Measurements from ENCODE around the gene PHLDB3. TPM values are rescaled to one million over a fixed set of nuclear protein-coding genes. Genes with fewer than 3 reads are reported as not detected.
A peak's percentile ranks its signal among the peaks of the same experiment; 100 is the strongest.

Gene PHLDB3
- total and polyA plus RNA-seq, 2 of the 13 experiments (the other 11 are each of a cell fraction or from before 2014, with no cell fraction given): 11.3 to 14.5 TPM

GRCh38 chr19:43533546-43534304 is 29.2 kb upstream of the PHLDB3 start:
- CTCF ChIA-PET (ENCODE audit: low intra/inter-chr PET ratio, low total read pairs): no interaction called here
- ATAC-seq: peak; percentile 35
- Histone ChIP-seq H3K27ac (ENCODE audit: extremely low read length, insufficient read depth, low read length) (peak overlapping the region; percentile 35), H3K4me2 (ENCODE audit: low read depth, low read length) (peak overlapping the region; percentile 72), H3K4me3 (replicated peaks in 1 of 3; ENCODE audit: insufficient read depth in 1 of 3, low read depth in 2 of 3, low read length in 3 of 3) (peak overlapping the region; percentile 12 to 62 (median 35); a peak in 4 of 6 replicates), H3K27me3 (ENCODE audit: control insufficient read depth in 1 of 2, insufficient read depth in 2 of 2, low read length in 2 of 2) (no peaks in the 10 kb centered on the region), H3K9me3 (ENCODE audit: low read length) (peaks cover 1% of the 10 kb centered on the region; the same call in 1 of the 2 replicates), H3K79me2 (ENCODE audit: insufficient read depth, low read length) (no peaks in the 10 kb centered on the region), H2AFZ (ENCODE audit: low read length) (no peak overlapping the region), H3K36me3 (replicated peaks in 1 of 2; ENCODE audit: control insufficient read depth in 1 of 2, insufficient read depth in 2 of 2, low read length in 2 of 2) (peaks cover under 1 to 5% of the 10 kb centered on the region in 2 experiments; a peak in 3 of 5 replicates), H4K20me1 (ENCODE audit: insufficient read depth, low read length) (no peaks in the 10 kb centered on the region), H3K4me1 (ENCODE audit: insufficient read depth, low read length) (peaks cover 6% of the 10 kb centered on the region; the same call in 1 of the 2 replicates), H3K9ac (ENCODE audit: insufficient read depth, low read depth, low read length) (peak overlapping the region; percentile 46; the same call in 1 of the 2 replicates)
- FAIRE-seq: no peak
- BruUV-seq (replicated peaks): no TSS peak
- intact Hi-C loops (cut with micrococcal nuclease; ENCODE audit: unreplicated experiment): no loop called here
- peak; percentile 34 for DNase-seq (ENCODE audit: low spot score)
- in situ Hi-C loops (cut with HindIII; ENCODE audit: extremely low pct_ligation_motif_present, low pct_unique_long_range_greater_than_20kb): no loop called here
- 81% methylated on average over 22 of the region's 41 CpGs for WGBS (ENCODE audit: low lambda C conversion rate)
- POLR2A ChIA-PET: interaction anchor here (1.1 kb wide), 1 partner anchor 62 kb away, joined by 3 read pairs; the partner anchor contains the start of gene IRGQ
- TF ChIP-seq RARA (CRISPR knock-in tag; IDR thresholded peaks at IDR 0.05) (no peak), ZNF317 (CRISPR knock-in tag; IDR thresholded peaks at IDR 0.05) (no peak), ZNF33A (CRISPR knock-in tag; IDR thresholded peaks at IDR 0.05; ENCODE audit: borderline replicate concordance) (no peak), KLF11 (CRISPR knock-in tag; IDR thresholded peaks at IDR 0.05) (no peak), HOXA9 (CRISPR knock-in tag; IDR thresholded peaks at IDR 0.05; ENCODE audit: borderline replicate concordance) (no peak), ZSCAN22 (CRISPR knock-in tag; IDR thresholded peaks at IDR 0.05) (no peak), ZBTB10 (CRISPR knock-in tag; IDR thresholded peaks at IDR 0.05; ENCODE audit: borderline replicate concordance) (no peak), ZBTB3 (CRISPR knock-in tag; IDR thresholded peaks at IDR 0.05; ENCODE audit: borderline replicate concordance, low read depth) (no peak), ZNF251 (CRISPR knock-in tag; IDR thresholded peaks at IDR 0.05) (no peak), SYNCRIP (IDR thresholded peaks at IDR 0.05; ENCODE audit: insufficient read depth, low read depth, low read length) (no peak), ZNF558 (CRISPR knock-in tag; IDR thresholded peaks at IDR 0.05; ENCODE audit: borderline replicate concordance) (no peak), ZNF143 (CRISPR knock-in tag; IDR thresholded peaks at IDR 0.05) (no peak), TBX2 (CRISPR knock-in tag; IDR thresholded peaks at IDR 0.05; ENCODE audit: borderline replicate concordance) (no peak), GATA4 (IDR thresholded peaks at IDR 0.05; ENCODE audit: borderline replicate concordance, low read depth) (no peak), ZNF552 (CRISPR knock-in tag; IDR thresholded peaks at IDR 0.05; ENCODE audit: borderline replicate concordance) (no peak)
- TF ChIP-seq, protein P1, sequence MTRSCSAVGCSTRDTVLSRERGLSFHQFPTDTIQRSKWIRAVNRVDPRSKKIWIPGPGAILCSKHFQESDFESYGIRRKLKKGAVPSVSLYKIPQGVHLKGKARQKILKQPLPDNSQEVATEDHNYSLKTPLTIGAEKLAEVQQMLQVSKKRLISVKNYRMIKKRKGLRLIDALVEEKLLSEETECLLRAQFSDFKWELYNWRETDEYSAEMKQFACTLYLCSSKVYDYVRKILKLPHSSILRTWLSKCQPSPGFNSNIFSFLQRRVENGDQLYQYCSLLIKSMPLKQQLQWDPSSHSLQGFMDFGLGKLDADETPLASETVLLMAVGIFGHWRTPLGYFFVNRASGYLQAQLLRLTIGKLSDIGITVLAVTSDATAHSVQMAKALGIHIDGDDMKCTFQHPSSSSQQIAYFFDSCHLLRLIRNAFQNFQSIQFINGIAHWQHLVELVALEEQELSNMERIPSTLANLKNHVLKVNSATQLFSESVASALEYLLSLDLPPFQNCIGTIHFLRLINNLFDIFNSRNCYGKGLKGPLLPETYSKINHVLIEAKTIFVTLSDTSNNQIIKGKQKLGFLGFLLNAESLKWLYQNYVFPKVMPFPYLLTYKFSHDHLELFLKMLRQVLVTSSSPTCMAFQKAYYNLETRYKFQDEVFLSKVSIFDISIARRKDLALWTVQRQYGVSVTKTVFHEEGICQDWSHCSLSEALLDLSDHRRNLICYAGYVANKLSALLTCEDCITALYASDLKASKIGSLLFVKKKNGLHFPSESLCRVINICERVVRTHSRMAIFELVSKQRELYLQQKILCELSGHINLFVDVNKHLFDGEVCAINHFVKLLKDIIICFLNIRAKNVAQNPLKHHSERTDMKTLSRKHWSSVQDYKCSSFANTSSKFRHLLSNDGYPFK (CRISPR knock-in tag; IDR thresholded peaks at IDR 0.05; ENCODE audit: borderline replicate concordance): no peak
- TF ChIP-seq, protein P2, sequence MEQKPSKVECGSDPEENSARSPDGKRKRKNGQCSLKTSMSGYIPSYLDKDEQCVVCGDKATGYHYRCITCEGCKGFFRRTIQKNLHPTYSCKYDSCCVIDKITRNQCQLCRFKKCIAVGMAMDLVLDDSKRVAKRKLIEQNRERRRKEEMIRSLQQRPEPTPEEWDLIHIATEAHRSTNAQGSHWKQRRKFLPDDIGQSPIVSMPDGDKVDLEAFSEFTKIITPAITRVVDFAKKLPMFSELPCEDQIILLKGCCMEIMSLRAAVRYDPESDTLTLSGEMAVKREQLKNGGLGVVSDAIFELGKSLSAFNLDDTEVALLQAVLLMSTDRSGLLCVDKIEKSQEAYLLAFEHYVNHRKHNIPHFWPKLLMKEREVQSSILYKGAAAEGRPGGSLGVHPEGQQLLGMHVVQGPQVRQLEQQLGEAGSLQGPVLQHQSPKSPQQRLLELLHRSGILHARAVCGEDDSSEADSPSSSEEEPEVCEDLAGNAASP (CRISPR knock-in tag; IDR thresholded peaks at IDR 0.05; ENCODE audit: borderline replicate concordance): no peak
